ENCODE results near the gene DMRTC2. TPM values are rescaled to one million over a fixed set of nuclear protein-coding genes. Genes with fewer than 3 reads are reported as not detected.

Gene DMRTC2
- total and polyA plus RNA-seq, 7 experiments from 2014 or later, result 0.12 TPM; not detected in 6

- Histone ChIP-seq H3K4me3 (ENCODE audit: low read length) (no peak overlapping the region), H3K36me3 (ENCODE audit: control insufficient read depth in 2 of 3, insufficient read depth in 3 of 3, low read length in 3 of 3) (peaks cover 28 to 88% (median 52%) of the 10 kb centered on the region in 3 experiments), H3K27me3 (ENCODE audit: control insufficient read depth in 2 of 2, insufficient read depth in 2 of 2, low read length in 2 of 2) (no peaks in the 10 kb centered on the region), H3K4me1 (ENCODE audit: control insufficient read depth in 2 of 2, insufficient read depth in 2 of 2, low read length in 2 of 2) (peaks cover 22 to 60% of the 10 kb centered on the region in 2 donors), H3K9me3 (ENCODE audit: control insufficient read depth in 2 of 3, low read length in 3 of 3) (no peaks in the 10 kb centered on the region), H3K27ac (ENCODE audit: low read depth, low read length) (peak overlapping the region; percentile 40)
- peaks cover 30 to 76% (median 49%) of the 10 kb centered on the region in 7 donors for H3K4me1 Mint-ChIP-seq
- H3K36me3 Mint-ChIP-seq, result peaks cover 7 to 40% (median 23%) of the 10 kb centered on the region in 5 donors
- ATAC-seq (no peak), DNase-seq (no peak)
- H3K27ac Mint-ChIP-seq, result peak overlapping the region in 8 of 9 donors; percentile 34 to 93 (median 82)
- CTCF ChIA-PET, result interaction anchor here (0.8 kb wide), 1 partner anchor 10 kb away, joined by 4 read pairs; no protein-coding TSS in a partner anchor
- H3K27me3 Mint-ChIP-seq, result no peaks in the 10 kb centered on the region
- H3K9me3 Mint-ChIP-seq, result no peaks in the 10 kb centered on the region
- intact Hi-C loops (cut with micrococcal nuclease), result no loop called here
- peak overlapping the region in 4 of 10 donors; percentile 16 to 58 (median 34) for H3K4me3 Mint-ChIP-seq
- POLR2A ChIA-PET, result interaction anchor here (1.0 to 15.6 kb wide), 5 partner anchors 8 to 24 kb away, joined by 3 to 348 read pairs (median 7); partner anchors contain the start of gene ARHGEF1
These were observed 53.0 kb downstream of the DMRTC2 start for GRCh38 chr19:41897820-41898219.

- intact Hi-C loops (cut with micrococcal nuclease), result no loop called here
- H3K4me3 ChIP-seq (ENCODE audit: low read length), result no peak overlapping the region
- POLR2A ChIA-PET, result interaction anchor here (1.2 to 15.6 kb wide), 3 partner anchors 11 to 25 kb away, joined by 7 to 348 read pairs (median 16); partner anchors contain the start of gene ARHGEF1
- peaks cover 30 to 75% (median 46%) of the 10 kb centered on the region in 7 donors for H3K4me1 Mint-ChIP-seq
- DNase-seq (no peak), ATAC-seq (no peak)
- no peaks in the 10 kb centered on the region for H3K27me3 Mint-ChIP-seq
- H3K9me3 Mint-ChIP-seq, result no peaks in the 10 kb centered on the region
- H3K27ac Mint-ChIP-seq, result peak overlapping the region in 5 of 9 donors; percentile 63 to 84 (median 81)
- peak overlapping the region in 3 of 10 donors; percentile 30 to 46 (median 35) for H3K4me3 Mint-ChIP-seq
- CTCF ChIA-PET, result interaction anchor here (0.8 kb wide), 1 partner anchor 10 kb away, joined by 4 read pairs; no protein-coding TSS in a partner anchor
- H3K36me3 ChIP-seq (ENCODE audit: control insufficient read depth in 2 of 3, insufficient read depth in 3 of 3, low read length in 3 of 3), result peaks cover 32 to 89% (median 52%) of the 10 kb centered on the region in 3 experiments
- no peaks in the 10 kb centered on the region for H3K27me3 ChIP-seq (ENCODE audit: control insufficient read depth in 2 of 2, insufficient read depth in 2 of 2, low read length in 2 of 2)
- H3K36me3 Mint-ChIP-seq, result peaks cover 7 to 42% (median 20%) of the 10 kb centered on the region in 5 donors
- peak overlapping the region; percentile 5 for H3K27ac ChIP-seq (ENCODE audit: low read depth, low read length)
- peaks cover 18 to 57% of the 10 kb centered on the region in 2 donors for H3K4me1 ChIP-seq (ENCODE audit: control insufficient read depth in 2 of 2, insufficient read depth in 2 of 2, low read length in 2 of 2)
- H3K9me3 ChIP-seq (ENCODE audit: control insufficient read depth in 2 of 3, low read length in 3 of 3), result no peaks in the 10 kb centered on the region
These were observed 53.4 kb downstream of the DMRTC2 start for GRCh38 chr19:41898235-41898634.

Small RNA genes within 50 kb of the gene (microRNA-seq; reads per million reads assigned to microRNA genes)
- not detected for gene MIR6797 (ENCODE audit: borderline microRNAs expressed)

Other genes starting within 250 kb of the DMRTC2 start
- 1 to 10 TPM in 2 of 5 experiments, under 1 TPM in 1, not detected in 2; 0.60 to 1.5 (median 1.1) TPM for gene CEACAM4, start 218.0 kb upstream of the DMRTC2 start, total RNA-seq
- not detected for gene CEACAM4, start 218.0 kb upstream of the DMRTC2 start, polyA plus RNA-seq
- not detected for gene CEACAM7, start 156.8 kb upstream of the DMRTC2 start, total RNA-seq
- gene CEACAM7, start 156.8 kb upstream of the DMRTC2 start, polyA plus RNA-seq, result not detected
- not detected for gene CEACAM5, start 136.4 kb upstream of the DMRTC2 start, total RNA-seq
- gene CEACAM5, start 136.4 kb upstream of the DMRTC2 start, polyA plus RNA-seq, result not detected
- gene CEACAM6, start 89.5 kb upstream of the DMRTC2 start, total RNA-seq, result under 1 TPM in 1 of 5 experiments, not detected in 4; 0.15 TPM
- gene CEACAM6, start 89.5 kb upstream of the DMRTC2 start, polyA plus RNA-seq, result not detected
- gene CEACAM3, start 48.5 kb upstream of the DMRTC2 start, total RNA-seq, result 1 to 10 TPM in 1 of 5 experiments, under 1 TPM in 1, not detected in 3; 0.42 to 4.7 TPM
- gene CEACAM3, start 48.5 kb upstream of the DMRTC2 start, polyA plus RNA-seq, result not detected
- not detected for gene LYPD4, start 359 bp upstream of the DMRTC2 start, total RNA-seq
- gene LYPD4, start 359 bp upstream of the DMRTC2 start, polyA plus RNA-seq, result not detected
- gene RPS19, start 15.2 kb downstream of the DMRTC2 start, total RNA-seq, result 1,000 to 10,000 TPM; 2,739 to 3,712 (median 3,396) TPM
- 1,000 to 10,000 TPM; 6,645 to 7,822 TPM for gene RPS19, start 15.2 kb downstream of the DMRTC2 start, polyA plus RNA-seq
- 10 to 100 TPM in 1 of 5 experiments, 1 to 10 TPM in 4; 2.6 to 27.9 (median 2.8) TPM for gene CD79A, start 32.2 kb downstream of the DMRTC2 start, total RNA-seq
- gene CD79A, start 32.2 kb downstream of the DMRTC2 start, polyA plus RNA-seq, result 10 to 100 TPM in 1 of 2 donors, 1 to 10 TPM in 1; 9.6 to 16.8 TPM
- 1,000 to 10,000 TPM in 4 of 5 experiments, 100 to 1,000 TPM in 1; 662 to 1,236 (median 1,141) TPM for gene ARHGEF1, start 38.1 kb downstream of the DMRTC2 start, total RNA-seq
- 100 to 1,000 TPM; 184 to 367 TPM for gene ARHGEF1, start 38.1 kb downstream of the DMRTC2 start, polyA plus RNA-seq
- 10 to 100 TPM in 2 of 5 experiments, 1 to 10 TPM in 3; 3.0 to 15.0 (median 8.0) TPM for gene ERFL, start 83.4 kb downstream of the DMRTC2 start, total RNA-seq
- not detected for gene ERFL, start 83.4 kb downstream of the DMRTC2 start, polyA plus RNA-seq
- 10 to 100 TPM; 70.4 to 90.9 (median 78.1) TPM for gene RABAC1, start 114.3 kb downstream of the DMRTC2 start, total RNA-seq
- gene RABAC1, start 114.3 kb downstream of the DMRTC2 start, polyA plus RNA-seq, result 100 to 1,000 TPM; 171 to 187 TPM
- 1 to 10 TPM; 1.3 to 5.0 (median 2.9) TPM for gene ATP1A3, start 149.2 kb downstream of the DMRTC2 start, total RNA-seq
- gene ATP1A3, start 149.2 kb downstream of the DMRTC2 start, polyA plus RNA-seq, result 1 to 10 TPM in 1 of 2 donors, under 1 TPM in 1; 0.54 to 2.7 TPM
- 1 to 10 TPM in 2 of 5 experiments, under 1 TPM in 3; 0.57 to 3.5 (median 0.86) TPM for gene GRIK5, start 225.2 kb downstream of the DMRTC2 start, total RNA-seq
- under 1 TPM in 1 of 2 donors, not detected in 1; 0.09 TPM for gene GRIK5, start 225.2 kb downstream of the DMRTC2 start, polyA plus RNA-seq
- 10 to 100 TPM; 17.6 to 26.7 (median 20.9) TPM for gene ZNF574, start 231.1 kb downstream of the DMRTC2 start, total RNA-seq
- 10 to 100 TPM; 11.2 to 32.8 TPM for gene ZNF574, start 231.1 kb downstream of the DMRTC2 start, polyA plus RNA-seq